GM10248 (cell line): Measurements from ENCODE around the gene TMA7B.

Source experiments
- CTCF ChIA-PET: fragments of 300-600 bp; sonication (Branson Sonifier 250); formaldehyde crosslinking; extraction: SDS; loops from one replicate; lab custom pipeline; 2021; ENCODE audit warnings: antibody characterized with exemption; lab: Yijun Ruan, JAX
- POLR2A ChIA-PET: fragments of 350-650 bp; sonication (Branson Sonifier 250); formaldehyde crosslinking; extraction: SDS; loops from one replicate; lab custom pipeline; 2020; ENCODE audit warnings: antibody characterized with exemption; lab: Yijun Ruan, JAX
- DNase-seq: peaks from one replicate; pipeline ENCODE4 v3.0.0; 2012; ENCODE audit errors: extremely low spot score
- CTCF ChIP-seq: IDR thresholded peaks from 2 replicates; pipeline ENCODE4 v1.5.1; 2012; ENCODE audit warnings: mild to moderate bottlenecking, low read depth; ENCODE audit errors: extremely low read depth, missing control alignments, control extremely low read depth

The TMA7B gene

GRCh38 chr22:39955675-39956074 is 4.5 kb upstream of the TMA7B start:
- POLR2A ChIA-PET: no interaction called here
- DNase-seq: no peak
- CTCF ChIA-PET: interaction anchor here (1.1 to 1.7 kb wide), 3 partner anchors 11 to 69 kb away, joined by 3 to 10 read pairs (median 3); no protein-coding TSS in a partner anchor
- no peak for TF ChIP-seq CTCF

- TF ChIP-seq CTCF: no peak
- POLR2A ChIA-PET: no interaction called here
- CTCF ChIA-PET: interaction anchor here (0.9 to 1.7 kb wide), 3 partner anchors 9 to 422 kb away, joined by 3 to 10 read pairs (median 3); no protein-coding TSS in a partner anchor
- DNase-seq: peak; percentile 40
These were observed 3.1 kb upstream of the TMA7B start for GRCh38 chr22:39956932-39957664.

- POLR2A ChIA-PET: no interaction called here
- no peak for DNase-seq
- CTCF ChIA-PET: no interaction called here
- TF ChIP-seq CTCF: no peak
These were observed 2.0 kb upstream of the TMA7B start for GRCh38 chr22:39958009-39958711.

GRCh38 chr22:39958949-39959639 is 1.1 kb upstream of the TMA7B start:
- ChIA-PET POLR2A (no interaction called here), CTCF (no interaction called here)
- no peak for TF ChIP-seq CTCF
- no peak for DNase-seq

- TF ChIP-seq CTCF: no peak
- ChIA-PET POLR2A (no interaction called here), CTCF (interaction anchor here (1.2 to 2.2 kb wide), 2 partner anchors 18 to 28 kb away, joined by 3 to 5 read pairs; no protein-coding TSS in a partner anchor)
- peak; percentile 79 for DNase-seq
These were observed 872 bp downstream of the TMA7B start for GRCh38 chr22:39960791-39961746.
